GM10847 (cell line): Measurements from ENCODE around the gene GALNT2.

ENCODE experiments used
- POLR2A ChIP-seq: IDR thresholded peaks from 2 replicates; pipeline ENCODE4 v1.6.1; 2011; ENCODE audit not compliant: insufficient read length; ENCODE audit errors: extremely low read depth

Gene GALNT2

DNA sequence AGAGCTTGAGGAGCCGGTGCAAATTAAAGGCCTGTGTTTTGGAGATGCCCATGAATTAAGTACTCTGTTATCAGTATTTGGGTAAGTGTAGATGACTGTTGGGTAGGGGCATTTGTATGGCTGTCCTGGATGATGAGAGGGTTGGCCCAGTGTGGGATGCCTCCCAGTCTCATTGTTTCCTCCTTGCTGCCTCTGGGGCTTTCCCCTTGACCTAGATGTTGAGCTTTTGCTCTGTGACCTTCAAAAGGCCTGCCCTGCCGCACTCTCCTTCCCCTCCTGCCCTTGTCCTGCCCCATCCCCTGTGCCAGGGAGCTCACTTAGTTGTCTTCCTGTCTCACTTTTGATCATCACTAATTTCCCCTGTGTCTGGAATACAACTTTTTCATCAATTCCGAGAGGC lies 10.0 kb downstream of the GALNT2 start:
- TF ChIP-seq POLR2A = no peak

DNA sequence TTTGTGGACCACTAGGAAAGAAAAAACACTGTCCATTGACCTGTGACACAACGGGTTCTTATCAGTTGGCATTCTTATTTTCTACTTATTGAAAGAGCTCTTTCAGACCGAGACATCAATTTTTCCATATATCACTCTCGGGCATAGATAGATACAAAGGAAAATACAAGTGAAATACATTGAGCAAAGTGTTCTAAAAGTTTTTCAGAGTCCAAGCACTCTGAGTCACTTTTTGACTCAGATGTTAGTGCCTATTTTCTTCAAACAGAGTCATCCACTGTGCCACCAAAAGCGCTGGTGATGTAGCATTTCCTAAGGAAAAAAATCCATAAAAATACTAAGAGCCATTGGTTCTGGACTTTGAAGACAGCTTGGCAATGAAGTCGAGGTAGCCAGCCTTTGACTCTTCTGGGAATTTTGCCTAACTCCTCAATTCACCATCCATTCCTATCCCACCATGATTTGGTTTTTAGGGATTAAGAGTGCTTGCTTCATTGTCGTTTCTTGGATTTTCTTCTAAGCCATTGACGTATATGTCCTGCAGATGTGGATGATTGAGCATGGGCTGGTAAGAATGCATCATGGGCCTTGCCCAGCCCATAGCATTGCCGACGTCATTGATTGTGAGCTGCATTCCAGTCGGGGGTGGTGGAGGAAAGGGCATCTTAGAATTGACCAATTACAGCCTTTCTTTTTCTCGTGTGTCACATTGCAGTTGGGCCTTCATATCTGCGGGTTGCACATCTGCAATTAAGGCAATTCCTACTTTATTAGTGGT lies 10.6 kb downstream of the GALNT2 start:
- no peak for TF ChIP-seq POLR2A

DNA sequence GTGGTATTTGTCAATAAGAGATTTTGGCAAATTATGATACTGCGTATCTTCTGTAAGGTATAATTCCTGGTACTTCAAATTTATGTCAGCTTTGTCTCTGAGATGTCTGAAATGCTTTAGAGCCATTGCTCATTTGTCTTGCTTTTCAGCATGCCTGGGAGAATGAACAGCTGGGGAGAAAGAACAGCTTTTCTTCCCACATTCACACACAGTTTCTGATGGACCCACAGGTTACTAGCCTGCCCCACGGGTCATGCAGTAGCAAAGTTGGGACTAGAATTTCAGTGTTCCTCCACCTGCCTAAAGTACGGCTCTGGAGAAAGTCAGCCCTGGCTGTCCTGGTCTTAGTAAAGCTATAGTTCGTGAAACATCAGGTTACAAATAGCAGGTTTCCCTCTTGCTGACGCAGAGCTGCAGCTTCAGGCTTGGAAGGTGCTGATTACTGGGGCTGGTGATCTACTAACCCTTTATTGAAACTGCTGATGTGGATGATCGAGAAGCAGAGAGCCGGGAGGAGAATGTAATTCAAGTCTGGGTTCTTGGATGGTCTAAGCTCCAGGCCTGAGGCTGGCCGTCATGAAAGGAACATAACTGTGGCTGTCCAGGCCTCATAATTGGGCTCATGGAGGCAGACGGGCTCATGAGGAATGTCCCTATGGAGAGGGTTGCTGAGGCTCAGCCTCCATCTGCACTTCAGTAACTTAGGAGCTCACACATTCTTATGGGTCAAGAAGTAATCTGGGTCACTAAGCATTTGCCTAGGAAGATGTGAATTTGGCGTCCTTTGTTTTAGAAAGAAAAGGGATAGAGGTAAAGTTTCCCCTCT lies 12.4 kb downstream of the GALNT2 start:
- TF ChIP-seq POLR2A = no peak

DNA sequence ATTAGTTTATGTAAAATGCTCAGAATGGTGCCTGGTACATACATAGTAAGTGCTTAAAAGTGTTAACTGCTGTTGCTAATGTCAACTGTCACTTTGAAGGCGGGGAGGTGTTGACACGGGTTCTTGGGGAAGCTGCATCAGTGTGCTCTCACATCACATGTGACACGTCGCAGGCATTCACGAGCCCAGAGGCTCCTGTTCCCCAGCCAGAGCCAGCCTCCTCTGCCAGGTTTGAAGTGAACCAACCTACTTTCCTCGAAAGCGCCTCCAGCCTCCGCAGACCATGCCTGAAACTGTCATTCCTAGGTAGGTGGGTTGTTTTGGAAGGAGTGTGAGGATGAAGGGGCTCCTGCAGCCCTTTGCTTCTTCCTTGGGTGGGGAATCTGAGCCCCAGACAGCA lies 13.8 kb downstream of the GALNT2 start:
- TF ChIP-seq POLR2A = no peak

DNA sequence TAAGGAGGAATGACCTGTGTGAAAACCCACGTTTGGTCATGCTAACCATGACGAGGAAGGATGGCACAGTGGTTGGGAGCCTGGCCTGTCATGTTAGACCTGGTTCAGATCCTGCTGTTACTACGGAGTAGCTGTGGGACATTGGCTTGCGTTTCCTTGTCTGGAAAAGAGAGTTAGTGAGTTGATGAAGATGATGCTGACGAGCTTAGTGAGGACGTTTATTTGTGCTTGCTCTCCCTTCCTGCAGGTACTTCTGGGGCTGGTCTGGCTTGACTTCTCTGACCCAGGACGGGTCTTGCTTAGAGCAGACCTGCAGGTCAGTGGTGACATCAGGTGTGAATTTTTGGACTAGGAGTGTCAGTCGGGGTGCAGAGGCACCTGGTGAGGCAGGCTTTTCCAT lies 14.7 kb downstream of the GALNT2 start:
- no peak for TF ChIP-seq POLR2A

DNA sequence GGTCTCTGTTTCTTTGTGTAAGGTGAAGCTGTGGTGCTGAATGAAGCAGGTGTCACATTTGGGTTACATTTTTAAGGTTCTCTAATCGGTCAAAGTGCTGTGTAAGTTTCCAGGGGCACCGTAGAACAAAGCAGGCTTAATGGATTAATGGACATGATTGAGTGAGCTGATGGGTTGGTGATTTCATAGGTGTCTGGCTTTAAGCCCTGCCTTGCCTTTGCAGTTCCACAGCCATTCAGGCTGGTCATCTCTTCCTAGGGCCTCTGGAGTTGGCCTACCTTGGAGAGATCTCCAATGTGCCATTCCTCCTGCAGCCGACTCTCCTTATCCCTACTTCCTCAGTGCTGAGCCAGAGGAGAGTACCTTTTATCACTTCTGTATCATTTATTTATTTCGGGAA lies 15.2 kb downstream of the GALNT2 start:
- TF ChIP-seq POLR2A = no peak

DNA sequence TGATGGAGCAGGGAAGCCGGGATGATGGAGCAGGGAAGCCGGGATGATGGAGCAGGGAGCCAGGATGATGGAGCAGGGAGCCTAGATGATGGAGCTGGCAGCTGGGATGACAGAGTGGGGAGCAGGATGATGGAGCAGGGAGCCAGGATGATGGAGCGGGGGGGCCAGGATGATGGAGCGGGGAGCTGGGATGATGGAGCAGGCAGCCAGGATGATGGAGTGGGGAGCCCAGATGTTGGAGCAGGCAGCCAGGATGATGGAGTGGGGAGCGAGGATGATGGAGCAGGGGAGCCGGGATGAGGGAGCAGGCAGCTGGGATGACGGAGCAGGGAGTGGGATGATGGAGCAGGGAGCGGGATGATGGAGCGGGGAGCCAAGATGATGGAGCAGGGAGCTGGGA lies 16.0 kb downstream of the GALNT2 start:
- no peak for TF ChIP-seq POLR2A

DNA sequence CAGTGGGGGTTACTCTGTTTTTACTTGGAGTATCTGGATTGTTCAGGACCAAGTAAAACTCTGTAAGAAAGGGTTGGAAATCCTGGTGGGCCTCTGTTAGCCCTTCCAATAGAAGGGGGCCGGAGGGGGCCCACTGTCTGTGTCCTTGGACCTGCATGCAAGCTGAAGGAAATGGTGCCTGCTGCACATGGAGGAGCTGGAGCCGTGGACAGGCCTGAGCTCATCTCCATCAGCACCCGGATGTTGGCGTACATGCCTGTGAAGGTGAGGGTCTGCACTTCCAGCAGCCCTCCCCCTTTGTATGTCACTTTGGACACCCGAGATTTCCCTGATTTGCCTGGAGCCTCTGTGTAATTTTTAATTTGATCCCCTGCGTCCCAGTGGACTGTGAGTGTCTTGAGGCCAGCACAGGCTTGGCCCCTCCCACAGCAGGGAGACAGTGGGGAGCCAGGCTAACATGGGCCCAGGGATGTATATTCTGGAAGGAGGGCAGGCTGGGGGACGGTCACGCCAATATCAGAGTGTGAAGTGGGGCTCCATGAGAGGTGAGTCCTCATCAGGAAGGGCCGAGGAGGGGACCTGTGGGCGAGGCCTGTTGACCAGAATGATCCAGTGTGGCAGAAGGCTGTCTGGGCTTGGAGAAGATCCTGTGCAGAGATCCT lies 16.8 kb downstream of the GALNT2 start:
- TF ChIP-seq POLR2A = no peak

DNA sequence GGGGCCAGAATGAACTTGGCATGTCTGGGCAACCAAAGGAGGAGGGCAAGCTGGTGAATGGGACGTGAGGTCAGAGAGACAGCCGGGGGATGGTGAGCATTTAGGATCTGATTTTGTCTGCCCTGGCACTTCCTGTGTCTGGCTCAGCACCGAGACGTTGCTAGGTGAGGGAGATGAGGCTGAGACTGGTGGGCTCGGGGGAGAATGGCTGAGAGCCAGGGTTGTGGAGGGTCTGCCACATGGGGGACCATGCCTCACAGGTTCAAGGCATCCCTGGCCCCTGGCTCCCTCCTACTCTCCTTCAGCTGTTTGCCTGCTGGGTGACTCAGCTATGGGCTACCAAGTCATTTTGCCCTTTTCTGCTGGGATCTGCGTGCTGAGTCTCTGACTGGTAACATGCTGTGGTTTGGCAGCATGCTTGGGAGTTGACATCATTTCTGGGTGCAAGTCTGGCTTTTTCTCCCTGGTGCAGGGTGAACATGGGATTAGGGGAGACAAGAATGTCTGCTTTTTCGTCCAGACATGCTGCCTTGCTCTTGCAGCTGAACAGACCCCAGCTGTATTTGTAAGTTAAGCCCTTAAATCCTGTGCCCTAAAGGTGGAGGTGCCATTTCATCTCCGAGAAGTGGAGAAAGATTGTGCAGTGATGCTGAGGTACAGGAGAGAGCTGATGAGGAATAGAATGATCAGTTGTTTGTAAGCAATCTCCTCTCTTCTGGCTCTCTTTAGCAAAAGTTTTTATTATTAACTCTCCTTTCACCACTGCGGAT lies 17.6 kb downstream of the GALNT2 start:
- TF ChIP-seq POLR2A = no peak

DNA sequence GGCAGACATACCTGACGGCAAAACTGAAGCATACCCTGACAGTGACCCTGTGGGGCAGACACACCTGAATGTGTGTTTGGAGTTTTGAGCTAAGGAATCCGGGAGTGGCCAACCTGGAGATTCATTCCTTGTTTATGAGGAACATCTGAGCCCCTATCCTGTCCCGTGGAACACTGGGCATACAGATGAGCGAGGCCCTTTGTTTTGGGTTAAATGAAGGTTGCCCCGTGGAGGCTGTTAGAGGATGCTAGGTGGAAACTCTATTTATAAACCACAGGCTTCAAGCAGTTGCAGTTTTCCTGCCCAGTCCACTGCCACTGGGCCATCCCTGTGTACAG lies 18.1 kb downstream of the GALNT2 start:
- no peak for TF ChIP-seq POLR2A

DNA sequence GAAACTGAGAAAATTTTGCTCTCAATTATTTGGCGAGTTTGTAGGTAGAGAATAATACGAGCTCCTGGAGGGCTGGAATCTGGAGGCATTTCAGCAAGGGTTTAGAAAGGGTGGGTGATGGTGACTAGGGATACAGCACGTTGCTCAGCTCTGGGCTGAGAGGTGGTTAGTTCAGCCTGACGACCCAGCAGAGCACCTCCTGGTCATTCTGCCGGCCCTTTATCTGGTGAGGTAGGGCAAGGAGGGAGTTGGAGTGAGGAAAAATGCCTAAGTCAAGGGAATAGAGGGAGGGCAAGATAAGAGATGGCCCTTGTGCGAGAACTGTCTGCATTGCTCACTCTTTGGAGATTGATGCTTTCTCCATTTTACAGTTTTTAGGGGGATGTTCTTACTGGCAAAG lies 19.1 kb downstream of the GALNT2 start:
- TF ChIP-seq POLR2A = no peak

DNA sequence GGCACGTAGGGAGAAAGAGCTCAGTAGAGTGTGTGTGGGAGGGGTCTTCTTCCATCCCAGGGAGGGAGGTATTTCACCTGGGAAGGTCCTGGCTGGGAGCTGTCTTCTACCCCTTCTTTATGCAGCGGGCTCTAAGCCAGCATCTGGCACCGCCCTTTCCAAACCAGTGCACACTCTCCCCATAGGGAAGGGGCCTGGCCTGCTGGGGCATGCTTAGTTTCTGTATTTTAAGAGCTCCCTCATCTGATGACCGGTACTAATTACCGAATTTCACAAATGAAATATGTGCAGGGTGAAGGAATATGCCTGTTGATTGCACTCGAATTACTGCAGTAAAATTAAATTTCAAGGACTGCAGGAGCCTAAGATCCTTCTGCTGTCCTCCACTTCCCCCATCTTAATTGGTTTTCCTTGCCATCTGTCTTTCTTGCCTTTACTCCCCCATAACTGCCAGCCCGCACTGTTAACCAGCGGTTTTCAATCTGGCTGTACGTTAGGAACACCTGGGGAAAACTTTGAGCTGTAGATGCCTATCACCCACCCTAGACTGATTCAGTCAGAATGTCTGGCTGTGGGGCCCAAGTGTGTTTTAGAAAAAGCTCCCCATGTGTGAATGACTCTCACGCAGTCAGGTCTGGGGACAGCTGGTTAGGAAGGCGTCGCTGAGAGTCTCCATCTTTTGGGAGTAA lies 20.1 kb downstream of the GALNT2 start:
- TF ChIP-seq POLR2A = no peak

DNA sequence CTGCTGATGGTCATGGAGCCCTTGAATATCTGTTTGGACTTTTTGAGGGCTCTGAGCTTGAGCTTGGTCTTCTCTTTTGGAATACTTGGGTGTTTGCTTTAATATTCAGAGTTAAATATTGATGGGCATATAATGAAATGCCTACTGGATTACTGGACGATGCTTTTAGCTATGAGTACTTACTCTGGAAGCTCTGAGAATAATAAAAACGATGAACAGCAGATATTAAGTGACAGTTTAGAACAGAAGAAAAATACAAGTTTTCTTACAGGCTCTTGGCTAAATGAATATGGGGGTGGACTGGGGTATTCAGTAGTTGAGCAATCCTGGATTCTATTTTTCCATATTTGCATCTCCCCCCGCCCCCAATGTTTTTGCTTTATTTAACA lies 20.7 kb downstream of the GALNT2 start:
- TF ChIP-seq POLR2A = no peak

DNA sequence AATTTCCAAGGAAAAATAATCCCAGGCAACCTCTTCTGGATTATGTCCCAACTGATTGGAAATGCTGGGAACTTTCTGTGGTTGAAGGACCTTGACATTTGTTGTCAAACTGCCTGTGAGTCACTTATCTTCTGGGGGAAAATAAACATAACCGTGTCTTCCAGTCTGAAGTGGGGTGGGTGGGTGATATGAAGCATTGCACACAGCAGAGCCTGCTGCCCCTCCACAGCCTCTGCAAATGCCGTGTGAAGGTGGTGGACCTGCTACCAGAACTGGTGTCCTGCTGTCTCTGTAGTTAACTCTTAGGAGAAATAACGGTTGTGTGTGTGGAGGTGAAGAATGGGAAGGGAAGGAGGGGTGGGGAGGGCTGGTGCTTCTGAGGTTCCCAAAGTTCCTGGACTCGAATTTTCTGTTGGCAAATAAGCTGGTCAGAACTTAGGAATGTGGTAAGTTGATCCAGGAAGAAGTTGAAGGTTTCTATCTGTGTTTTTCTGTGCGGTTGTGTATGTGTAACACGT lies 23.2 kb downstream of the GALNT2 start:
- no peak for TF ChIP-seq POLR2A
